GM21360 (cell line): Measurements from ENCODE around the gene PLXNA4.

Experiments used
- ATAC-seq: cut with Tn5 transposase; IDR thresholded peaks from one replicate; pipeline ENCODE4 v1.9.1; 2021; ENCODE audit warnings: mild to moderate bottlenecking, moderate library complexity; ENCODE audit not compliant: unreplicated experiment

PLXNA4 gene

GRCh38 chr7:132333301-132333700 is 243.0 kb downstream of the PLXNA4 start:
- no peak for ATAC-seq

- no peak for ATAC-seq
These were observed 247.5 kb downstream of the PLXNA4 start for GRCh38 chr7:132328760-132329159.

- no peak for ATAC-seq
These were observed 248.1 kb downstream of the PLXNA4 start for GRCh38 chr7:132328047-132328620.

- ATAC-seq, result no peak
These were observed 249.2 kb downstream of the PLXNA4 start for GRCh38 chr7:132326878-132327589.

GRCh38 chr7:132322970-132323369 is 253.3 kb downstream of the PLXNA4 start:
- no peak for ATAC-seq

GRCh38 chr7:132321387-132321786 is 254.9 kb downstream of the PLXNA4 start:
- ATAC-seq, result no peak

GRCh38 chr7:132319481-132319880 is 256.8 kb downstream of the PLXNA4 start:
- ATAC-seq, result no peak

GRCh38 chr7:132318352-132319318 is 257.6 kb downstream of the PLXNA4 start:
- peak; percentile 68 for ATAC-seq

GRCh38 chr7:132317701-132318351 is 258.4 kb downstream of the PLXNA4 start:
- ATAC-seq, result no peak

GRCh38 chr7:132312531-132313055 is 263.7 kb downstream of the PLXNA4 start:
- ATAC-seq, result no peak

GRCh38 chr7:132311733-132312132 is 264.5 kb downstream of the PLXNA4 start:
- ATAC-seq, result no peak

- no peak for ATAC-seq
These were observed 267.0 kb downstream of the PLXNA4 start for GRCh38 chr7:132309102-132309805.

GRCh38 chr7:132307465-132307864 is 268.8 kb downstream of the PLXNA4 start:
- ATAC-seq, result no peak

GRCh38 chr7:132300599-132301277 is 275.5 kb downstream of the PLXNA4 start:
- no peak for ATAC-seq

GRCh38 chr7:132298790-132299189 is 277.5 kb downstream of the PLXNA4 start:
- no peak for ATAC-seq

- ATAC-seq, result no peak
These were observed 279.4 kb downstream of the PLXNA4 start for GRCh38 chr7:132296820-132297219.

GRCh38 chr7:132295175-132295574 is 281.1 kb downstream of the PLXNA4 start:
- no peak for ATAC-seq

- ATAC-seq, result no peak
These were observed 283.5 kb downstream of the PLXNA4 start for GRCh38 chr7:132292803-132293202.

GRCh38 chr7:132291481-132291880 is 284.8 kb downstream of the PLXNA4 start:
- no peak for ATAC-seq

GRCh38 chr7:132290021-132290420 is 286.2 kb downstream of the PLXNA4 start:
- ATAC-seq, result no peak
